ENCODE measurements around the gene NTN1. TPM values are rescaled to one million over a fixed set of nuclear protein-coding genes. Genes with fewer than 3 reads are reported as not detected.

Gene NTN1
- total and polyA plus RNA-seq, 2 experiments from 2014 or later, result 0.42 to 2.1 TPM

DNA sequence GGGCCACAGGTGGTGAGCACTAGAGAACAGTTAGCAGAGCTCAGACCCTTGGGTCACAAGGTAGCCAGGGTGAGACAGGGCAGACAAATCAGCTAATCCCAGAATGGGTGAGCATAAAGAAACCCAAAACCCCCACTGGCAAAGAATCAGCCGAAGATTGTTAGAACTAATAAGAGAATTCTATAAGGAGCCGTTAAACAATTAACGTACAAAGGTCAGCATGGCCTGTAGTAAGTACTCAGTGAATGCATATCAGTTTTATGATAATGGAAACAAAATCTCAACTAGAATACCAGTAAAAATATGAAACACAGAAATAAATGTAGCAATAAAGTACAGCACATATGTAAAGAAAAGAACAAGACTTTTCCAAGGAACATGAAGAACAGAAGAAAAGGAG, 168.6 kb downstream of the NTN1 start:
- no peaks in the 10 kb centered on the region for H3K9me2 ChIP-seq (replicated peaks; ENCODE audit: insufficient read depth)
- H3K27ac ChIP-seq, result no peak overlapping the region
- H3K27me3 ChIP-seq, result no peaks in the 10 kb centered on the region
- H3K4me1 ChIP-seq (ENCODE audit: insufficient read depth), result peaks cover 17% of the 10 kb centered on the region
- TF ChIP-seq, protein P1, sequence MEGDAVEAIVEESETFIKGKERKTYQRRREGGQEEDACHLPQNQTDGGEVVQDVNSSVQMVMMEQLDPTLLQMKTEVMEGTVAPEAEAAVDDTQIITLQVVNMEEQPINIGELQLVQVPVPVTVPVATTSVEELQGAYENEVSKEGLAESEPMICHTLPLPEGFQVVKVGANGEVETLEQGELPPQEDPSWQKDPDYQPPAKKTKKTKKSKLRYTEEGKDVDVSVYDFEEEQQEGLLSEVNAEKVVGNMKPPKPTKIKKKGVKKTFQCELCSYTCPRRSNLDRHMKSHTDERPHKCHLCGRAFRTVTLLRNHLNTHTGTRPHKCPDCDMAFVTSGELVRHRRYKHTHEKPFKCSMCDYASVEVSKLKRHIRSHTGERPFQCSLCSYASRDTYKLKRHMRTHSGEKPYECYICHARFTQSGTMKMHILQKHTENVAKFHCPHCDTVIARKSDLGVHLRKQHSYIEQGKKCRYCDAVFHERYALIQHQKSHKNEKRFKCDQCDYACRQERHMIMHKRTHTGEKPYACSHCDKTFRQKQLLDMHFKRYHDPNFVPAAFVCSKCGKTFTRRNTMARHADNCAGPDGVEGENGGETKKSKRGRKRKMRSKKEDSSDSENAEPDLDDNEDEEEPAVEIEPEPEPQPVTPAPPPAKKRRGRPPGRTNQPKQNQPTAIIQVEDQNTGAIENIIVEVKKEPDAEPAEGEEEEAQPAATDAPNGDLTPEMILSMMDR (IDR thresholded peaks at IDR 0.05; ENCODE audit: poor library complexity), result no peak
- TF ChIP-seq EZH2 (IDR thresholded peaks at IDR 0.05; ENCODE audit: borderline replicate concordance), result no peak
- no peak for TF ChIP-seq EZH2phosphoT487 (IDR thresholded peaks at IDR 0.05; ENCODE audit: low read depth, severe bottlenecking, unreplicated experiment)
- no peaks in the 10 kb centered on the region for H4K20me1 ChIP-seq (ENCODE audit: insufficient read depth, poor library complexity, severe bottlenecking)
- H2AFZ ChIP-seq, result no peak overlapping the region
- H3K4me3 ChIP-seq, result no peak overlapping the region
- DNase-seq (ENCODE audit: low spot score), result no peak
- no peaks in the 10 kb centered on the region for H3K36me3 ChIP-seq (replicated peaks; ENCODE audit: insufficient read depth, low read depth)
- H3K9me3 ChIP-seq (ENCODE audit: low read depth), result no peaks in the 10 kb centered on the region
- 64% methylated on average over 3 of the region's 3 CpGs for WGBS (ENCODE audit: low lambda C conversion rate, missing lambda C conversion rate)
- no peaks in the 10 kb centered on the region for H3K79me2 ChIP-seq
- no peak overlapping the region for H3K4me2 ChIP-seq

DNA sequence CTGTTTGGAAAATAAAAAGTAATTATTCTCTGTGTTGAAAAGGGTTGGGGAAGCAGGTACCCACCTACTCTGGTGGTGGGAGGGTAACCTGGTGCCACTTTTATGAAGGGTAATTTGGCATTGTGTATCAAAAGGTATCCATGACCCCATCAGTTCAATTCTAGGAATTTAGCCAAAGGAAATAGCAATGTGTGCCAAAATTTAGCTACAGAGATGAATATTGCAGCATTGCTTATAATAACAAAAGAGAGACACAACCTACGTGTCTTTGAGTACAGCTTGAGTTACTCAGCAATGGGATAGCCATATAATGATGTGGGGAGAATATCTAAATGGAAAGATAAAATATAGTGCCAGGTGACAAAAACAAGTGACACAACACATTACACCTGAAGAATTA, 170.7 kb downstream of the NTN1 start:
- peaks cover 3% of the 10 kb centered on the region for H3K27me3 ChIP-seq
- TF ChIP-seq, protein P1 (IDR thresholded peaks at IDR 0.05; ENCODE audit: poor library complexity), result no peak
- TF ChIP-seq EZH2phosphoT487 (IDR thresholded peaks at IDR 0.05; ENCODE audit: low read depth, severe bottlenecking, unreplicated experiment) (no peak), EZH2 (IDR thresholded peaks at IDR 0.05; ENCODE audit: borderline replicate concordance) (no peak)
- no peaks in the 10 kb centered on the region for H3K9me3 ChIP-seq (ENCODE audit: low read depth)
- H3K4me1 ChIP-seq (ENCODE audit: insufficient read depth), result peaks cover 6% of the 10 kb centered on the region
- no peak overlapping the region for H3K4me2 ChIP-seq
- no peak overlapping the region for H2AFZ ChIP-seq
- WGBS (ENCODE audit: low lambda C conversion rate, missing lambda C conversion rate), result 88% methylated on average over 1 of the region's 1 CpG
- no peak for DNase-seq (ENCODE audit: low spot score)
- H4K20me1 ChIP-seq (ENCODE audit: insufficient read depth, poor library complexity, severe bottlenecking), result no peaks in the 10 kb centered on the region
- H3K79me2 ChIP-seq, result no peaks in the 10 kb centered on the region
- H3K27ac ChIP-seq, result no peak overlapping the region
- H3K4me3 ChIP-seq, result no peak overlapping the region
- no peaks in the 10 kb centered on the region for H3K36me3 ChIP-seq (replicated peaks; ENCODE audit: insufficient read depth, low read depth)
- H3K9me2 ChIP-seq (replicated peaks; ENCODE audit: insufficient read depth), result no peaks in the 10 kb centered on the region

DNA sequence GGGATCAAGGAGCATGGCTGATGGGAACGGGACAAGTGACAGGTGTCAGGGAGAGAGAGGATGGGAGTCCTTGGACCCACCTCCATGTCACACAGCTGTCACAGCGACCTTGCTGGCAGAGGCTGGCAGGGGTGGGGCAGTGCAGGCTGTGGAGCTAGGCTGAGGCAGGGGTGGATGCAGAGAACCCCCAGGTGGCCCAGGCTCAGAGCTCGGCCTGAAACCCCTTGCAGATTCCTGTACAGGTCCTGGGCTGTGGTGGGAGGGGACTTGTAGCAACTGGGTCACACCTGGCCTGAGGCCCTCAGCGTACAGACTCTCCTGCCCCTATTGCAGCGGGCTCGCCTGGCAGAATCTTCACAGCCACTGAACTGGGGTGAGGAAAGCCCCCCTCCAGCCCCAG, 174.1 kb downstream of the NTN1 start:
- TF ChIP-seq EZH2phosphoT487 (IDR thresholded peaks at IDR 0.05; ENCODE audit: low read depth, severe bottlenecking, unreplicated experiment) (no peak), EZH2 (IDR thresholded peaks at IDR 0.05; ENCODE audit: borderline replicate concordance) (no peak)
- TF ChIP-seq, protein P1 (IDR thresholded peaks at IDR 0.05; ENCODE audit: poor library complexity), result no peak
- 93% methylated on average over 6 of the region's 6 CpGs for WGBS (ENCODE audit: low lambda C conversion rate, missing lambda C conversion rate)
- Histone ChIP-seq H3K4me1 (ENCODE audit: insufficient read depth) (no peaks in the 10 kb centered on the region), H2AFZ (no peak overlapping the region), H3K27me3 (peaks cover 3% of the 10 kb centered on the region), H3K79me2 (no peaks in the 10 kb centered on the region), H4K20me1 (ENCODE audit: insufficient read depth, poor library complexity, severe bottlenecking) (no peaks in the 10 kb centered on the region), H3K9me2 (replicated peaks; ENCODE audit: insufficient read depth) (no peaks in the 10 kb centered on the region), H3K9me3 (ENCODE audit: low read depth) (no peaks in the 10 kb centered on the region), H3K4me2 (no peak overlapping the region), H3K4me3 (no peak overlapping the region), H3K27ac (no peak overlapping the region), H3K36me3 (replicated peaks; ENCODE audit: insufficient read depth, low read depth) (no peaks in the 10 kb centered on the region)
- no peak for DNase-seq (ENCODE audit: low spot score)

Measured in hepatocyte (in vitro differentiated cells).